Progenitor cell of endocrine pancreas (in vitro differentiated cells): Measurements from ENCODE around the gene CRISPLD2. TPM values are rescaled to one million over a fixed set of nuclear protein-coding genes. Genes with fewer than 3 reads are reported as not detected.

Source experiments
- DNase-seq: peaks from one replicate; pipeline ENCODE4 v3.0.0; 2021; ENCODE audit warnings: low spot score; ENCODE audit not compliant: unreplicated experiment
- H3K27ac Mint-ChIP-seq: 2 replicates; pipeline ENCODE4 v1.8.0; 2021; ENCODE audit warnings: mild to moderate bottlenecking, moderate library complexity, mixed read lengths
- H3K27me3 Mint-ChIP-seq: 2 replicates; pipeline ENCODE4 v1.8.0; 2021; ENCODE audit warnings: mixed read lengths
- H3K36me3 Mint-ChIP-seq: 2 replicates; pipeline ENCODE4 v1.8.0; 2022; ENCODE audit warnings: mixed read lengths; ENCODE audit not compliant: insufficient read depth
- H3K4me1 Mint-ChIP-seq: 2 replicates; pipeline ENCODE4 v1.8.0; 2021; ENCODE audit warnings: low read depth, mixed read lengths
- H3K4me3 Mint-ChIP-seq: 2 replicates; pipeline ENCODE4 v1.8.0; 2021; ENCODE audit warnings: low read depth, mild to moderate bottlenecking, moderate library complexity, mixed read lengths
- H3K9me3 Mint-ChIP-seq: 2 replicates; pipeline ENCODE4 v1.8.0; 2021; ENCODE audit warnings: low read depth, mixed read lengths
- CTCF ChIP-seq: fragments of 200-600 bp; sonication (generic); IDR thresholded peaks from one replicate; pipeline ENCODE4 v1.5.0; 2021; ENCODE audit warnings: antibody characterized with exemption, mild to moderate bottlenecking; ENCODE audit not compliant: unreplicated experiment
- total RNA-seq: library from RNA; stranded (reverse); gene quantifications from 2 replicates; pipeline ENCODE4 v1.2.1, GENCODE V29; 2021

CRISPLD2 gene
- total RNA-seq, 1 donor from 2014 or later = 11.0 TPM

GRCh38 chr16:84800158-84800978 is 19.4 kb upstream of the CRISPLD2 start:
- peaks cover 8% of the 10 kb centered on the region for H3K9me3 Mint-ChIP-seq
- no peaks in the 10 kb centered on the region for H3K4me1 Mint-ChIP-seq
- no peaks in the 10 kb centered on the region for H3K36me3 Mint-ChIP-seq
- no peak for DNase-seq
- H3K27me3 Mint-ChIP-seq = no peaks in the 10 kb centered on the region
- no peak for TF ChIP-seq CTCF
- H3K27ac Mint-ChIP-seq = no peak overlapping the region
- H3K4me3 Mint-ChIP-seq = no peak overlapping the region

GRCh38 chr16:84803146-84803545 is 16.6 kb upstream of the CRISPLD2 start:
- no peak for TF ChIP-seq CTCF
- Mint-ChIP-seq H3K27me3 (no peaks in the 10 kb centered on the region), H3K9me3 (peaks cover 5% of the 10 kb centered on the region), H3K36me3 (no peaks in the 10 kb centered on the region), H3K4me3 (no peak overlapping the region), H3K4me1 (no peaks in the 10 kb centered on the region), H3K27ac (no peak overlapping the region)
- DNase-seq = no peak

- peaks cover 5% of the 10 kb centered on the region for H3K9me3 Mint-ChIP-seq
- H3K27me3 Mint-ChIP-seq = no peaks in the 10 kb centered on the region
- no peaks in the 10 kb centered on the region for H3K36me3 Mint-ChIP-seq
- no peaks in the 10 kb centered on the region for H3K4me1 Mint-ChIP-seq
- DNase-seq = no peak
- no peak overlapping the region for H3K4me3 Mint-ChIP-seq
- TF ChIP-seq CTCF = no peak
- H3K27ac Mint-ChIP-seq = no peak overlapping the region
Observed at GRCh38 chr16:84804326-84804725, 15.5 kb upstream of the CRISPLD2 start.

GRCh38 chr16:84806256-84806889 is 13.4 kb upstream of the CRISPLD2 start:
- no peak overlapping the region for H3K27ac Mint-ChIP-seq
- H3K4me1 Mint-ChIP-seq = no peaks in the 10 kb centered on the region
- DNase-seq = no peak
- peaks cover 3% of the 10 kb centered on the region for H3K27me3 Mint-ChIP-seq
- TF ChIP-seq CTCF = no peak
- H3K9me3 Mint-ChIP-seq = no peaks in the 10 kb centered on the region
- H3K4me3 Mint-ChIP-seq = no peak overlapping the region
- no peaks in the 10 kb centered on the region for H3K36me3 Mint-ChIP-seq

- H3K9me3 Mint-ChIP-seq = no peaks in the 10 kb centered on the region
- no peak overlapping the region for H3K27ac Mint-ChIP-seq
- H3K27me3 Mint-ChIP-seq = peaks cover 8% of the 10 kb centered on the region
- no peak overlapping the region for H3K4me3 Mint-ChIP-seq
- no peaks in the 10 kb centered on the region for H3K4me1 Mint-ChIP-seq
- no peak for TF ChIP-seq CTCF
- H3K36me3 Mint-ChIP-seq = no peaks in the 10 kb centered on the region
- DNase-seq = no peak
Observed at GRCh38 chr16:84806890-84807258, 12.9 kb upstream of the CRISPLD2 start.
